ENCODE results near the gene SERPINB1.

- TF ChIP-seq POLR2AphosphoS5 (IDR thresholded peaks at IDR 0.05; ENCODE audit: low read depth) = no peak
- no peak for TF ChIP-seq EZH2 (IDR thresholded peaks at IDR 0.05; ENCODE audit: low read depth, unreplicated experiment)
- TF ChIP-seq, protein P1, sequence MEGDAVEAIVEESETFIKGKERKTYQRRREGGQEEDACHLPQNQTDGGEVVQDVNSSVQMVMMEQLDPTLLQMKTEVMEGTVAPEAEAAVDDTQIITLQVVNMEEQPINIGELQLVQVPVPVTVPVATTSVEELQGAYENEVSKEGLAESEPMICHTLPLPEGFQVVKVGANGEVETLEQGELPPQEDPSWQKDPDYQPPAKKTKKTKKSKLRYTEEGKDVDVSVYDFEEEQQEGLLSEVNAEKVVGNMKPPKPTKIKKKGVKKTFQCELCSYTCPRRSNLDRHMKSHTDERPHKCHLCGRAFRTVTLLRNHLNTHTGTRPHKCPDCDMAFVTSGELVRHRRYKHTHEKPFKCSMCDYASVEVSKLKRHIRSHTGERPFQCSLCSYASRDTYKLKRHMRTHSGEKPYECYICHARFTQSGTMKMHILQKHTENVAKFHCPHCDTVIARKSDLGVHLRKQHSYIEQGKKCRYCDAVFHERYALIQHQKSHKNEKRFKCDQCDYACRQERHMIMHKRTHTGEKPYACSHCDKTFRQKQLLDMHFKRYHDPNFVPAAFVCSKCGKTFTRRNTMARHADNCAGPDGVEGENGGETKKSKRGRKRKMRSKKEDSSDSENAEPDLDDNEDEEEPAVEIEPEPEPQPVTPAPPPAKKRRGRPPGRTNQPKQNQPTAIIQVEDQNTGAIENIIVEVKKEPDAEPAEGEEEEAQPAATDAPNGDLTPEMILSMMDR (conservative IDR thresholded peaks at IDR 0.05; ENCODE audit: low read depth in 2 of 2) = no peak
- no peak for TF ChIP-seq CREB1 (CRISPR knock-in tag; IDR thresholded peaks at IDR 0.05; ENCODE audit: low read depth)
- TF ChIP-seq, protein P2, sequence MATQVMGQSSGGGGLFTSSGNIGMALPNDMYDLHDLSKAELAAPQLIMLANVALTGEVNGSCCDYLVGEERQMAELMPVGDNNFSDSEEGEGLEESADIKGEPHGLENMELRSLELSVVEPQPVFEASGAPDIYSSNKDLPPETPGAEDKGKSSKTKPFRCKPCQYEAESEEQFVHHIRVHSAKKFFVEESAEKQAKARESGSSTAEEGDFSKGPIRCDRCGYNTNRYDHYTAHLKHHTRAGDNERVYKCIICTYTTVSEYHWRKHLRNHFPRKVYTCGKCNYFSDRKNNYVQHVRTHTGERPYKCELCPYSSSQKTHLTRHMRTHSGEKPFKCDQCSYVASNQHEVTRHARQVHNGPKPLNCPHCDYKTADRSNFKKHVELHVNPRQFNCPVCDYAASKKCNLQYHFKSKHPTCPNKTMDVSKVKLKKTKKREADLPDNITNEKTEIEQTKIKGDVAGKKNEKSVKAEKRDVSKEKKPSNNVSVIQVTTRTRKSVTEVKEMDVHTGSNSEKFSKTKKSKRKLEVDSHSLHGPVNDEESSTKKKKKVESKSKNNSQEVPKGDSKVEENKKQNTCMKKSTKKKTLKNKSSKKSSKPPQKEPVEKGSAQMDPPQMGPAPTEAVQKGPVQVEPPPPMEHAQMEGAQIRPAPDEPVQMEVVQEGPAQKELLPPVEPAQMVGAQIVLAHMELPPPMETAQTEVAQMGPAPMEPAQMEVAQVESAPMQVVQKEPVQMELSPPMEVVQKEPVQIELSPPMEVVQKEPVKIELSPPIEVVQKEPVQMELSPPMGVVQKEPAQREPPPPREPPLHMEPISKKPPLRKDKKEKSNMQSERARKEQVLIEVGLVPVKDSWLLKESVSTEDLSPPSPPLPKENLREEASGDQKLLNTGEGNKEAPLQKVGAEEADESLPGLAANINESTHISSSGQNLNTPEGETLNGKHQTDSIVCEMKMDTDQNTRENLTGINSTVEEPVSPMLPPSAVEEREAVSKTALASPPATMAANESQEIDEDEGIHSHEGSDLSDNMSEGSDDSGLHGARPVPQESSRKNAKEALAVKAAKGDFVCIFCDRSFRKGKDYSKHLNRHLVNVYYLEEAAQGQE (IDR thresholded peaks at IDR 0.05; ENCODE audit: unreplicated experiment) = no peak
- TF ChIP-seq EZH2phosphoT487 (IDR thresholded peaks at IDR 0.05; ENCODE audit: unreplicated experiment) = no peak
- TF ChIP-seq ZNF331 (CRISPR knock-in tag; IDR thresholded peaks at IDR 0.05; ENCODE audit: low read depth) = no peak
Measured at GRCh38 chr6:2852514-2852855, 10.8 kb upstream of the SERPINB1 start.

Data from GM23338 (cell line).